ENCODE data around the gene GHRHR. TPM values are rescaled to one million over a fixed set of nuclear protein-coding genes. Genes with fewer than 3 reads are reported as not detected.

Gene GHRHR
- total and polyA plus RNA-seq, 9 of the 15 experiments (the other 6 are each of a cell fraction or from before 2014, with no cell fraction given): not detected

DNA sequence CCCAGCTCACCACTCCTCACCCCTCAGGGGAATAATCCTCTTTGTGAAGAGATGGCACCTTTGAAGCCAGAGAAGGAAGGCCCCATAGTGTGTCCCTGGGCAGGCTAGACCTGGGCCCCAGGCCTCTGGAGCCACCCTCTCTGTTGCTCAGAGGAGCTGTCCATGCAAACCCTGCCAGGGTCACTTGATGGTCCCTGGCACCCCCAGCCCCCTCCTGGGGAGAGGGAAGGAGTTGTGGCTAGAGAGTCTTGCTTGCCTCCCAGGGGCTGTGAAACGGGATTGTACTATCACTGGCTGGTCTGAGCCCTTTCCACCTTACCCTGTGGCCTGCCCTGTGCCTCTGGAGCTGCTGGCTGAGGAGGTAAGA lies 5.8 kb downstream of the GHRHR start:
- H3K4me3 ChIP-seq: no peak overlapping the region
- ChIA-PET POLR2A (interaction anchor here (0.8 kb wide), 1 partner anchor 196 kb away, joined by 3 read pairs; no protein-coding TSS in a partner anchor), CTCF (ENCODE audit: low intra/inter-chr PET ratio) (no interaction called here)
- TF ChIP-seq ZNF699 (CRISPR knock-in tag; IDR thresholded peaks at IDR 0.05; ENCODE audit: insufficient replicate concordance) (no peak), POLR2B (IDR thresholded peaks at IDR 0.05; ENCODE audit: low read depth, partially characterized antibody) (no peak)
- peaks cover 1 to 14% of the 10 kb centered on the region in 2 experiments; a peak in 4 of 5 replicates for H3K4me1 ChIP-seq (replicated peaks in 1 of 2; ENCODE audit: control insufficient read depth in 2 of 2, insufficient read depth in 2 of 2, low read length in 2 of 2)
- no peaks in the 10 kb centered on the region for H3K9me3 ChIP-seq (replicated peaks; ENCODE audit: control insufficient read depth, insufficient read depth, low read depth, low read length)
- H3K27ac ChIP-seq (ENCODE audit: extremely low read depth, low read depth, low read length): no peak overlapping the region
- no TSS peak for BruUV-seq (replicated peaks)
- H3K27me3 ChIP-seq (ENCODE audit: control insufficient read depth in 2 of 2, insufficient read depth in 2 of 2, low read length in 2 of 2): peaks cover 5 to 49% of the 10 kb centered on the region in 2 experiments; a peak in 4 of 5 replicates
- 0% methylated on average over 1 of the region's 1 CpG for WGBS (ENCODE audit: insufficient coverage, low coverage, missing lambda C conversion rate)
- H3K36me3 ChIP-seq (ENCODE audit: control insufficient read depth, insufficient read depth, low read length): no peaks in the 10 kb centered on the region
- H4K20me1 ChIP-seq (replicated peaks; ENCODE audit: control insufficient read depth, insufficient read depth, low read length): no peaks in the 10 kb centered on the region
- ATAC-seq (no peak), DNase-seq (ENCODE audit: extremely low read depth in 1 of 4, low spot score in 3 of 4) (no peak), FAIRE-seq (no peak)
- no peaks in the 10 kb centered on the region for H3K9me1 ChIP-seq (ENCODE audit: control insufficient read depth, insufficient read depth, low read length)
- H3K9ac ChIP-seq (ENCODE audit: insufficient read depth in 1 of 2, low read depth in 2 of 2, low read length in 2 of 2): no peak overlapping the region
- in situ Hi-C loops (cut with MboI) (no loop called here), intact Hi-C loops (cut with micrococcal nuclease) (no loop called here)
- H3K4me2 ChIP-seq (ENCODE audit: insufficient read depth, low read length): no peak overlapping the region
- no peak overlapping the region for H2AFZ ChIP-seq (ENCODE audit: low read depth, low read length)
- no peaks in the 10 kb centered on the region for H3K79me2 ChIP-seq (ENCODE audit: control insufficient read depth, insufficient read depth, low read length)

GRCh38 chr7:30970074-30970473 lies 6.3 kb downstream of the GHRHR start:
- H3K27ac ChIP-seq (ENCODE audit: extremely low read depth, low read depth, low read length): no peak overlapping the region

More at GRCh38 chr7:30970074-30970473, 6.3 kb downstream of the GHRHR start:
- no TSS peak for BruUV-seq (replicated peaks)
- no peak for ATAC-seq
- Histone ChIP-seq H3K79me2 (ENCODE audit: control insufficient read depth, insufficient read depth, low read length) (no peaks in the 10 kb centered on the region), H3K36me3 (ENCODE audit: control insufficient read depth, insufficient read depth, low read length) (no peaks in the 10 kb centered on the region), H3K9me1 (ENCODE audit: control insufficient read depth, insufficient read depth, low read length) (no peaks in the 10 kb centered on the region), H3K9me3 (replicated peaks; ENCODE audit: control insufficient read depth, insufficient read depth, low read depth, low read length) (no peaks in the 10 kb centered on the region), H3K27me3 (ENCODE audit: control insufficient read depth in 2 of 2, insufficient read depth in 2 of 2, low read length in 2 of 2) (peaks cover 5 to 46% of the 10 kb centered on the region in 2 experiments; a peak in 4 of 5 replicates), H2AFZ (ENCODE audit: low read depth, low read length) (no peak overlapping the region), H4K20me1 (replicated peaks; ENCODE audit: control insufficient read depth, insufficient read depth, low read length) (no peaks in the 10 kb centered on the region), H3K4me1 (replicated peaks in 1 of 2; ENCODE audit: control insufficient read depth in 2 of 2, insufficient read depth in 2 of 2, low read length in 2 of 2) (peaks cover 3 to 19% of the 10 kb centered on the region in 2 experiments; a peak in 4 of 5 replicates), H3K9ac (ENCODE audit: insufficient read depth in 1 of 2, low read depth in 2 of 2, low read length in 2 of 2) (no peak overlapping the region), H3K4me2 (ENCODE audit: insufficient read depth, low read length) (no peak overlapping the region), H3K4me3 (no peak overlapping the region)
- CTCF ChIA-PET (ENCODE audit: low intra/inter-chr PET ratio): no interaction called here
- DNase-seq (ENCODE audit: extremely low read depth in 1 of 4, low spot score in 3 of 4): no peak
- no peak for TF ChIP-seq ZNF830 (CRISPR knock-in tag; IDR thresholded peaks at IDR 0.05)
- TF ChIP-seq TAF15 (IDR thresholded peaks at IDR 0.05; ENCODE audit: low read depth, low read length): no peak
- no peak for FAIRE-seq
- intact Hi-C loops (cut with micrococcal nuclease): loop anchor here (10.0 kb wide), 1 partner anchor 75 kb away; no protein-coding TSS in a partner anchor
- POLR2A ChIA-PET: interaction anchor here (0.7 to 0.8 kb wide), 2 partner anchors 97 to 170 kb away, joined by 3 to 4 read pairs; no protein-coding TSS in a partner anchor
- WGBS (ENCODE audit: insufficient coverage, low coverage, missing lambda C conversion rate): 11% methylated on average over 5 of the region's 5 CpGs
- in situ Hi-C loops (cut with MboI): loop anchor here (5.0 kb wide), 1 partner anchor 78 kb away; no protein-coding TSS in a partner anchor

Data from K562 (cell line).